Testis (tissue), 2 donors: ENCODE data around the gene MRGPRG.

Source experiments
- POLR2A ChIP-seq: fragments of 450-650 bp; IDR thresholded peaks from one replicate; pipeline ENCODE4 v1.6.1; 2017; ENCODE audit warnings: antibody characterized with exemption, mild to moderate bottlenecking, moderate library complexity
- TF ChIP-seq, protein P1 (sequence below), 3 experiments: fragments of 450-650 bp in 2 of 3; fragments of 200-600 bp in 1 of 3; sonication (generic) in 1 of 3; IDR thresholded peaks; one replicate each; pipeline ENCODE4 v1.5.1; 2016 to 2019; ENCODE audit warnings: antibody characterized with exemption in 3 of 3, mild to moderate bottlenecking in 2 of 3, moderate library complexity in 1 of 3

DNA sequence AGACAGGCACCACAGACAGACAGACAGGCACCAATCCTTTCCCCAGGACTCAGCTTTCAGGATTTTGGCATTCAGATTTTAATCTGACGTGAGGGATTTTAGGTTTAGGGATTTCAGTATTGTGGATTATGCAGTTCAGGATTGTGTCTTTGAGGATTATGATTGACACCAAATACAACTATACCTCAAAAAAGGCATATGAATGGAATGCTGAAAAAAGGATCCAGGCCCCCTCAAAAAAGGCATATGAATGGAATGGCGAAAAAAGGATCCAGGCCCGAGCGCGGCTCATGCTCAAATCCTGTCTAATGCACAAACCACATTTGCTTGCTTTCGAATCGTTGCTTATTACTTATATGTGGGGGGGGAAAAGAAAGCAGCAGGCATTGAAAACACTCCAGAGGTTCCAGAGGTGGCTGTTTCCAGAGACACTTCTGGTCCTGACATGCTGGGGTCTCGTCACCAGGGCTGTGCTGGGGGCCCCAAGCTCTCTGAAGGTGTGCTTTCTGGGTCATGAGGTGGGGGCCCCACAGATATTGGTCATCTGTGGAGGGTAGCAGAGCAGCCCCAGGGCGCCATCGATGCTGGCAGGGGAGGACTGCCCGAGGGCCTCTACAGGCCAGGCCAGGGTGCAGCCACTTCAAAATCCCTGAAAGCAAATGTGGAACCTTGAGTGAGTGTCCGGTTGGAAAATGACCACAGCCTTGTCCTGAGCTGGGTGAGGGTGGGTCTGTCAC is 36.7 kb downstream of the MRGPRG start:
- TF ChIP-seq, protein P1, sequence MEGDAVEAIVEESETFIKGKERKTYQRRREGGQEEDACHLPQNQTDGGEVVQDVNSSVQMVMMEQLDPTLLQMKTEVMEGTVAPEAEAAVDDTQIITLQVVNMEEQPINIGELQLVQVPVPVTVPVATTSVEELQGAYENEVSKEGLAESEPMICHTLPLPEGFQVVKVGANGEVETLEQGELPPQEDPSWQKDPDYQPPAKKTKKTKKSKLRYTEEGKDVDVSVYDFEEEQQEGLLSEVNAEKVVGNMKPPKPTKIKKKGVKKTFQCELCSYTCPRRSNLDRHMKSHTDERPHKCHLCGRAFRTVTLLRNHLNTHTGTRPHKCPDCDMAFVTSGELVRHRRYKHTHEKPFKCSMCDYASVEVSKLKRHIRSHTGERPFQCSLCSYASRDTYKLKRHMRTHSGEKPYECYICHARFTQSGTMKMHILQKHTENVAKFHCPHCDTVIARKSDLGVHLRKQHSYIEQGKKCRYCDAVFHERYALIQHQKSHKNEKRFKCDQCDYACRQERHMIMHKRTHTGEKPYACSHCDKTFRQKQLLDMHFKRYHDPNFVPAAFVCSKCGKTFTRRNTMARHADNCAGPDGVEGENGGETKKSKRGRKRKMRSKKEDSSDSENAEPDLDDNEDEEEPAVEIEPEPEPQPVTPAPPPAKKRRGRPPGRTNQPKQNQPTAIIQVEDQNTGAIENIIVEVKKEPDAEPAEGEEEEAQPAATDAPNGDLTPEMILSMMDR (IDR thresholded peaks at IDR 0.05), result no peak
- TF ChIP-seq POLR2A, result no peak
